Esophagus squamous epithelium (tissue), 5 donors: ENCODE data around the gene ZYX. TPM values are rescaled to one million over a fixed set of nuclear protein-coding genes. Genes with fewer than 3 reads are reported as not detected.
A peak's percentile ranks its signal among the peaks of the same experiment; 100 is the strongest.

ENCODE experiments used
- DNase-seq: peaks from one replicate; lab custom pipeline; 2025; lab: John Stamatoyannopoulos, UW
- H3K27ac ChIP-seq, 4 donors: fragments of 200-600 bp; sonication (generic); one replicate each; pipeline ENCODE4 v1.5.1; 2016 to 2019; ENCODE audit warnings: mild to moderate bottlenecking in 1 of 4
- H3K27me3 ChIP-seq, 4 donors: fragments of 200-600 bp; sonication (generic); 1 replicate in 3 of 4; 2 replicates in 1 of 4; pipeline versions ENCODE4 v1.5.1 to v1.6.0; 2017 to 2021; ENCODE audit warnings: antibody characterized with exemption in 1 of 4
- H3K36me3 ChIP-seq, 3 donors: fragments of 200-600 bp; sonication (generic); one replicate each; pipeline ENCODE4 v1.5.1; 2016 to 2019
- H3K4me1 ChIP-seq, 3 donors: fragments of 200-600 bp; sonication (generic); one replicate each; pipeline ENCODE4 v1.5.1; 2017 to 2019
- H3K4me3 ChIP-seq, 4 donors: fragments of 200-600 bp; sonication (generic); 1 replicate in 3 of 4; 2 replicates in 1 of 4; pipeline ENCODE4 v1.5.1; 2016 to 2019; ENCODE audit warnings: mild to moderate bottlenecking in 2 of 4, moderate library complexity in 1 of 4
- H3K9me3 ChIP-seq, 3 donors: fragments of 200-600 bp; sonication (generic); one replicate each; pipeline ENCODE4 v1.5.1; 2016 to 2019
- POLR2A ChIP-seq, 4 donors: fragments of 450-650 bp; IDR thresholded peaks; one replicate each; pipeline ENCODE4 v1.6.1; 2017; ENCODE audit warnings: antibody characterized with exemption in 4 of 4, mild to moderate bottlenecking in 4 of 4, moderate library complexity in 3 of 4
- WGBS, 2 donors: methylation state at CpG; one replicate each; pipeline ENCODE4 v1.1.5; 2018; 5-methylcytosine and 5-hydroxymethylcytosine counted together
- intact Hi-C: fragments of 100-400 bp; cut with DNase I; formaldehyde crosslinking; loops from one replicate; pipeline ENCODE4 v1.15.0; 2022
- total RNA-seq, 4 donors: library from RNA; depleted of rRNA; stranded (reverse); fragments of >200 nt; gene quantifications; one replicate each; pipeline ENCODE4 v1.1.0, GENCODE V29; 2016
- TF ChIP-seq, protein P1 (sequence below), 6 experiments: fragments of 450-650 bp in 4 of 6; fragments of 200-600 bp in 2 of 6; sonication (generic) in 2 of 6; IDR thresholded peaks; one replicate each; pipeline ENCODE4 v1.5.1; 2016 to 2019; ENCODE audit warnings: antibody characterized with exemption in 6 of 6, mild to moderate bottlenecking in 4 of 6, moderate library complexity in 4 of 6
- donor health status: DM: yes; HTN: yes; CAD: no.

ZYX gene
- total RNA-seq, 4 donors from 2014 or later = 40.2 to 78.8 (median 68.6) TPM

- Histone ChIP-seq H3K27me3 (no peaks in the 10 kb centered on the region), H3K4me3 (no peak overlapping the region), H3K9me3 (no peaks in the 10 kb centered on the region), H3K27ac (peak overlapping the region in 3 of 4 donors; percentile 18 to 75 (median 71)), H3K36me3 (no peaks in the 10 kb centered on the region), H3K4me1 (peaks cover 9 to 54% (median 41%) of the 10 kb centered on the region in 3 donors)
- no peak for DNase-seq
- 55 to 74% methylated on average over 5 to 7 of the region's 7 CpGs for WGBS, 2 donors
- TF ChIP-seq, protein P1, sequence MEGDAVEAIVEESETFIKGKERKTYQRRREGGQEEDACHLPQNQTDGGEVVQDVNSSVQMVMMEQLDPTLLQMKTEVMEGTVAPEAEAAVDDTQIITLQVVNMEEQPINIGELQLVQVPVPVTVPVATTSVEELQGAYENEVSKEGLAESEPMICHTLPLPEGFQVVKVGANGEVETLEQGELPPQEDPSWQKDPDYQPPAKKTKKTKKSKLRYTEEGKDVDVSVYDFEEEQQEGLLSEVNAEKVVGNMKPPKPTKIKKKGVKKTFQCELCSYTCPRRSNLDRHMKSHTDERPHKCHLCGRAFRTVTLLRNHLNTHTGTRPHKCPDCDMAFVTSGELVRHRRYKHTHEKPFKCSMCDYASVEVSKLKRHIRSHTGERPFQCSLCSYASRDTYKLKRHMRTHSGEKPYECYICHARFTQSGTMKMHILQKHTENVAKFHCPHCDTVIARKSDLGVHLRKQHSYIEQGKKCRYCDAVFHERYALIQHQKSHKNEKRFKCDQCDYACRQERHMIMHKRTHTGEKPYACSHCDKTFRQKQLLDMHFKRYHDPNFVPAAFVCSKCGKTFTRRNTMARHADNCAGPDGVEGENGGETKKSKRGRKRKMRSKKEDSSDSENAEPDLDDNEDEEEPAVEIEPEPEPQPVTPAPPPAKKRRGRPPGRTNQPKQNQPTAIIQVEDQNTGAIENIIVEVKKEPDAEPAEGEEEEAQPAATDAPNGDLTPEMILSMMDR (IDR thresholded peaks at IDR 0.05) = no peak
- no peak for TF ChIP-seq POLR2A (IDR thresholded peaks at IDR 0.05)
- intact Hi-C loops = no loop called here
Observed at GRCh38 chr7:143375298-143376034, 5.7 kb upstream of the ZYX start.

- Histone ChIP-seq H3K4me1 (peaks cover 9 to 54% (median 41%) of the 10 kb centered on the region in 3 donors), H3K4me3 (no peak overlapping the region), H3K9me3 (no peaks in the 10 kb centered on the region), H3K27me3 (no peaks in the 10 kb centered on the region), H3K36me3 (no peaks in the 10 kb centered on the region), H3K27ac (peak overlapping the region in 1 of 4 donors; percentile 71)
- DNase-seq = no peak
- intact Hi-C loops = no loop called here
- TF ChIP-seq, protein P1 (IDR thresholded peaks at IDR 0.05) = no peak
- TF ChIP-seq POLR2A (IDR thresholded peaks at IDR 0.05) = no peak
- WGBS, 2 donors = 29 to 39% methylated on average over 2 of the region's 5 CpGs
Observed at GRCh38 chr7:143376396-143376795, 4.7 kb upstream of the ZYX start.

GRCh38 chr7:143379611-143380259 lies 1.4 kb upstream of the ZYX start:
- TF ChIP-seq, protein P1 (IDR thresholded peaks at IDR 0.05) = no peak
- no peak for TF ChIP-seq POLR2A (IDR thresholded peaks at IDR 0.05)
- WGBS, 2 donors = 12 to 14% methylated on average over 11 to 13 of the region's 15 CpGs
- intact Hi-C loops = no loop called here
- H3K4me3 ChIP-seq = peak overlapping the region; percentile 98 to 100 (median 98)
- peaks cover 28 to 71% (median 58%) of the 10 kb centered on the region in 3 donors for H3K4me1 ChIP-seq
- peak overlapping the region; percentile 93 to 100 (median 100) for H3K27ac ChIP-seq
- H3K9me3 ChIP-seq = no peaks in the 10 kb centered on the region
- H3K36me3 ChIP-seq = peaks cover 0 to 14% (median 0%) of the 10 kb centered on the region in 3 donors
- H3K27me3 ChIP-seq = no peaks in the 10 kb centered on the region
- DNase-seq = no peak

DNA sequence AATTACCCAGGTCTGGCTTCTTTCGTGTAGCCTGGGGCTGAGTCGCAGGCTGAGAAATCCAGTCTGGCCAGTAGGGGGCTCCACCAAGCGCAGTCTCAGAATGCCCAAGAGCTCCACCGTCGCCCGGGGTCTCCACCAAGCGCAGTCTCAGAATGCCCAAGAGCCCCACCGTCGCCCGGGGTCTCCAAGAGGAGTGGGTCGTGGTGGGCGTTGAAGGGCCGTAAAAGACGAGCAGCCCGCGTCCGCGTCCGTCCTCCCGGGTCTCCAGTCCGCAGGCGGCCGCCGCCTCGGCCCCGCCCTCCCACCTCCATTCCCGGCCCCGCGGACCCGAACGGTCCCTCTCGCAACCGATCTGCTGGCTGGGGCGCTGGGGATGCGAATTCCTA lies 892 bp upstream of the ZYX start:
- Histone ChIP-seq H3K4me3 (peak overlapping the region; percentile 98 to 100 (median 98)), H3K9me3 (no peaks in the 10 kb centered on the region), H3K27me3 (no peaks in the 10 kb centered on the region), H3K27ac (peak overlapping the region; percentile 93 to 100 (median 100)), H3K4me1 (peaks cover 28 to 71% (median 58%) of the 10 kb centered on the region in 3 donors), H3K36me3 (peaks cover 0 to 14% (median 0%) of the 10 kb centered on the region in 3 donors)
- DNase-seq = peak; percentile 22
- intact Hi-C loops = no loop called here
- TF ChIP-seq, protein P1 (IDR thresholded peaks at IDR 0.05) = peak; percentile 87 to 92 (median 90)
- TF ChIP-seq POLR2A (IDR thresholded peaks at IDR 0.05) = no peak
- 0% methylated on average over 4 to 24 of the region's 35 CpGs for WGBS, 2 donors
